ENCODE measurements around the gene MSANTD3.

DNA sequence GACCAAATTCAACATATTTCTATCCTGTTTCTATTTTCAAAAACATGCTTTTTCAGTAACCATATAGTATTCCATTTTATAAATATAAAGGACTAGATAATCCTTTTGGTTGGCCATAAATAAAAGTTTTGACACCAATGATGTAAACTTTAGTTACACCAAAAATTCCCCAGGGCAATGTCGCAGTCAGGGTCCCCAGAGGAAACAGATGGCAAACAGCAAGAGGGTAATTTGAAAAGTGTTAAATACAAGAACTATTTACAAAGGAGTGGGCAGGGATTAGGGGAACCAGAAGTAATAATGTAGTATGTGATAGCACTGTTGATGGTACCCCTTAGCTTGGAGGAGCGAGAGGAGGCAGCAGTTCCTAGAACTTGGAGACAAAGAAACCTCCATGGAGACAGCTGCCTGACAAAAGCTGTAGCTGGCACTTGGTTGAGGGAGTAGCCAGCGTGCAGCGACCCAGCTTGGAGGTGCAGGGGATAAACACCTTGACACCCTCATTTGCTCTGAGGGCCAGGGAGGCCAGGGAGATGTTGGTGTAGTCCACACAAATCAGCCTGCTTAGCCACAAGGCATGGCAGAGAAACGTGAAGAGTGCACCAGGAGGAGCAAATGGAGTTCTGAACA lies 18.3 kb upstream of the MSANTD3 start:
- TF ChIP-seq RAD21 (IDR thresholded peaks at IDR 0.05; ENCODE audit: low read depth) (no peak), TCF12 (IDR thresholded peaks at IDR 0.05; ENCODE audit: low read depth) (no peak), EP300 (IDR thresholded peaks at IDR 0.05; ENCODE audit: borderline replicate concordance) (no peak), EGR1 (IDR thresholded peaks at IDR 0.05) (no peak), CREB1 (IDR thresholded peaks at IDR 0.05; ENCODE audit: low read depth) (no peak), TEAD4 (IDR thresholded peaks at IDR 0.05) (no peak), YY1 (IDR thresholded peaks at IDR 0.05; ENCODE audit: low read depth) (no peak), NFIC (IDR thresholded peaks at IDR 0.05) (no peak), CEBPB (IDR thresholded peaks at IDR 0.05) (no peak)
- TF ChIP-seq, protein P1, sequence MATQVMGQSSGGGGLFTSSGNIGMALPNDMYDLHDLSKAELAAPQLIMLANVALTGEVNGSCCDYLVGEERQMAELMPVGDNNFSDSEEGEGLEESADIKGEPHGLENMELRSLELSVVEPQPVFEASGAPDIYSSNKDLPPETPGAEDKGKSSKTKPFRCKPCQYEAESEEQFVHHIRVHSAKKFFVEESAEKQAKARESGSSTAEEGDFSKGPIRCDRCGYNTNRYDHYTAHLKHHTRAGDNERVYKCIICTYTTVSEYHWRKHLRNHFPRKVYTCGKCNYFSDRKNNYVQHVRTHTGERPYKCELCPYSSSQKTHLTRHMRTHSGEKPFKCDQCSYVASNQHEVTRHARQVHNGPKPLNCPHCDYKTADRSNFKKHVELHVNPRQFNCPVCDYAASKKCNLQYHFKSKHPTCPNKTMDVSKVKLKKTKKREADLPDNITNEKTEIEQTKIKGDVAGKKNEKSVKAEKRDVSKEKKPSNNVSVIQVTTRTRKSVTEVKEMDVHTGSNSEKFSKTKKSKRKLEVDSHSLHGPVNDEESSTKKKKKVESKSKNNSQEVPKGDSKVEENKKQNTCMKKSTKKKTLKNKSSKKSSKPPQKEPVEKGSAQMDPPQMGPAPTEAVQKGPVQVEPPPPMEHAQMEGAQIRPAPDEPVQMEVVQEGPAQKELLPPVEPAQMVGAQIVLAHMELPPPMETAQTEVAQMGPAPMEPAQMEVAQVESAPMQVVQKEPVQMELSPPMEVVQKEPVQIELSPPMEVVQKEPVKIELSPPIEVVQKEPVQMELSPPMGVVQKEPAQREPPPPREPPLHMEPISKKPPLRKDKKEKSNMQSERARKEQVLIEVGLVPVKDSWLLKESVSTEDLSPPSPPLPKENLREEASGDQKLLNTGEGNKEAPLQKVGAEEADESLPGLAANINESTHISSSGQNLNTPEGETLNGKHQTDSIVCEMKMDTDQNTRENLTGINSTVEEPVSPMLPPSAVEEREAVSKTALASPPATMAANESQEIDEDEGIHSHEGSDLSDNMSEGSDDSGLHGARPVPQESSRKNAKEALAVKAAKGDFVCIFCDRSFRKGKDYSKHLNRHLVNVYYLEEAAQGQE (IDR thresholded peaks at IDR 0.05; ENCODE audit: low read depth), result no peak
- TF ChIP-seq, protein P2, sequence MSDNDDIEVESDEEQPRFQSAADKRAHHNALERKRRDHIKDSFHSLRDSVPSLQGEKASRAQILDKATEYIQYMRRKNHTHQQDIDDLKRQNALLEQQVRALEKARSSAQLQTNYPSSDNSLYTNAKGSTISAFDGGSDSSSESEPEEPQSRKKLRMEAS (IDR thresholded peaks at IDR 0.05), result no peak
- TF ChIP-seq, protein P3, sequence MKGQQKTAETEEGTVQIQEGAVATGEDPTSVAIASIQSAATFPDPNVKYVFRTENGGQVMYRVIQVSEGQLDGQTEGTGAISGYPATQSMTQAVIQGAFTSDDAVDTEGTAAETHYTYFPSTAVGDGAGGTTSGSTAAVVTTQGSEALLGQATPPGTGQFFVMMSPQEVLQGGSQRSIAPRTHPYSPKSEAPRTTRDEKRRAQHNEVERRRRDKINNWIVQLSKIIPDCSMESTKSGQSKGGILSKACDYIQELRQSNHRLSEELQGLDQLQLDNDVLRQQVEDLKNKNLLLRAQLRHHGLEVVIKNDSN (IDR thresholded peaks at IDR 0.05), result no peak

Data from Ishikawa (cell line).